Activated CD4-positive, alpha-beta memory T cell treated with anti-CD3 and anti-CD28 coated beads, Interleukin-2, amount 10 ng/mL, durations not matched to agents 7 days and 5 days (primary cell): ENCODE results near the gene FOXJ2. TPM values are rescaled to one million over a fixed set of nuclear protein-coding genes. Genes with fewer than 3 reads are reported as not detected.

Experiments
- CTCF ChIA-PET: fragments of 350-600 bp; sonication (Branson Sonifier 250); formaldehyde crosslinking; loops from one replicate; lab custom pipeline; 2021; ENCODE audit warnings: antibody characterized with exemption, inconsistent platforms; lab: Charles Lee
- POLR2A ChIA-PET: fragments of 350-600 bp; sonication (Branson Sonifier 250); formaldehyde crosslinking; loops from one replicate; lab custom pipeline; 2021; ENCODE audit warnings: antibody characterized with exemption; lab: Charles Lee
- DNase-seq: peaks from one replicate; pipeline ENCODE4 v3.0.0-alpha.2; 2020
- H3K27ac Mint-ChIP-seq: one replicate; pipeline ENCODE4 v1.8.0; 2021; ENCODE audit warnings: mild to moderate bottlenecking, mixed read lengths
- H3K27me3 Mint-ChIP-seq: one replicate; pipeline ENCODE4 v1.8.0; 2021; ENCODE audit warnings: mixed read lengths
- H3K36me3 Mint-ChIP-seq: one replicate; pipeline ENCODE4 v1.8.0; 2021; ENCODE audit warnings: low read depth, mixed read lengths
- H3K4me1 Mint-ChIP-seq: one replicate; pipeline ENCODE4 v1.8.0; 2021; ENCODE audit warnings: mixed read lengths
- H3K4me3 Mint-ChIP-seq: one replicate; pipeline ENCODE4 v1.8.0; 2021; ENCODE audit warnings: mild to moderate bottlenecking, mixed read lengths
- H3K9me3 Mint-ChIP-seq: one replicate; pipeline ENCODE4 v1.8.0; 2021; ENCODE audit warnings: mixed read lengths
- total RNA-seq, 2 experiments: library from RNA; stranded (reverse); gene quantifications; one replicate each; pipeline ENCODE4 v1.2.3, GENCODE V29; 2021

The FOXJ2 gene
- total RNA-seq, 2 experiments from 2014 or later = 19.6 to 20.4 TPM

DNA sequence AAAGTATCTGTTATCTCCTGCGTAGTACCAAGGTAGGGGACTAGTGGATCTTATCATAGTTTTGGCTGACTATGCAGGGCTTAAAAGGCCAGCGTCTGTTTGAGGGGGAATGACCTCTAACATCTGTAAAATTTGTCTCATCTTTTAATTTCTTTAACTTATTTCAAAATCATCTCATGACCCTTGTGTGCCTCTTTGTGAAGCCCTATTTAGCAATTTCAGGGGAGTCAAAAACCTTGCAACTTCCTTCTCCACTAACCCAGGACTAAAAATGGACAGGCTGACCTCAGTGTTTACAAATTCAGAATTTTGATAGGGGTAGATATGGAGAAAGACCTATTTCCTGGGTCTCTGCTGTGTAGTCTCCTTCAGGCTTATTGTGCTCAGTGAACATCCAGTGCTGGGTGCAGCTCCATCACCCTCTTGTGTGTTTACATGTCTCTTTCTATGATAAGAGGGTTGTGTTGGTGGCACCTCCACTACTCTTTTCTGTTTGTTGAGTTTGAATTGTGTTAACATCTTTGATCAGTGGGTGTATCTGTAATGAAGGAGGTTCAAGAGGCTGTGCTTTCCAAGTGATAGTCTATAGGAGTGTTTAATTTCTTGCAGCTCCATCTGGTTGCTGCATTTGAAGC, 63.9 kb downstream of the FOXJ2 start:
- no peak for DNase-seq
- H3K9me3 Mint-ChIP-seq = no peaks in the 10 kb centered on the region
- H3K4me3 Mint-ChIP-seq = no peak overlapping the region
- H3K36me3 Mint-ChIP-seq = peaks cover 72% of the 10 kb centered on the region
- POLR2A ChIA-PET = no interaction called here
- H3K27ac Mint-ChIP-seq = no peak overlapping the region
- peaks cover 13% of the 10 kb centered on the region for H3K4me1 Mint-ChIP-seq
- CTCF ChIA-PET = no interaction called here
- H3K27me3 Mint-ChIP-seq = no peaks in the 10 kb centered on the region

DNA sequence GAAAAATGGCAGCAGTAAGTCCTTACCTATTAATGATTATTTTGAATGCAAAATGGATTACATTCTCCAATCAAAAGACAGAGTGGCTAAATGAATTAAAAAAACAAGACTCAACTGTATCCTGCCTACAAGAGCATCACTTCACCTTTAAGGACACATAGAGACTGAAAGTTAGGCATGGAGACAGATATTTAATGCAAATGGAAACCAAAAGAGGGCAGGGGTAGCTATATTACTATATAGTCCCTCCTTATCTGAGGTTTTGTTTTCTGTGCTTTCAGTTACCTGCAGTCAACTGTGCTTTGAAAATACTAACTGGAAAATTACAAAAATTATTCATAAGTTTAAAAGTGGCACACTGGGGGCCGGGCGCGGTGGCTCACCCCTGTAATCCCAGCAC, 66.7 kb downstream of the FOXJ2 start:
- ChIA-PET CTCF (interaction anchor here (0.7 to 1.3 kb wide), 2 partner anchors 10 to 58 kb away, joined by 3 to 6 read pairs; no protein-coding TSS in a partner anchor), POLR2A (interaction anchor here (1.7 kb wide), 1 partner anchor 16 kb away, joined by 4 read pairs; no protein-coding TSS in a partner anchor)
- no peak overlapping the region for H3K27ac Mint-ChIP-seq
- peaks cover 13% of the 10 kb centered on the region for H3K4me1 Mint-ChIP-seq
- no peak overlapping the region for H3K4me3 Mint-ChIP-seq
- no peak for DNase-seq
- H3K27me3 Mint-ChIP-seq = no peaks in the 10 kb centered on the region
- peaks cover 51% of the 10 kb centered on the region for H3K36me3 Mint-ChIP-seq
- H3K9me3 Mint-ChIP-seq = no peaks in the 10 kb centered on the region

Other genes with a start within 250 kb of the FOXJ2 start
- gene NANOG, start 243.3 kb upstream of the FOXJ2 start, total RNA-seq = not detected
- gene SLC2A14, start 159.8 kb upstream of the FOXJ2 start, total RNA-seq = 10 to 100 TPM; 15.8 to 18.6 TPM
- gene SLC2A3, start 96.5 kb upstream of the FOXJ2 start, total RNA-seq = 100 to 1,000 TPM; 659 to 664 TPM
- gene C3AR1, start 33.6 kb downstream of the FOXJ2 start, total RNA-seq = 10 to 100 TPM; 11.4 to 12.2 TPM
- gene NECAP1, start 49.6 kb downstream of the FOXJ2 start, total RNA-seq = 10 to 100 TPM; 38.4 to 42.9 TPM
- gene CLEC4A, start 90.9 kb downstream of the FOXJ2 start, total RNA-seq = 1 to 10 TPM in 1 of 2 experiments, under 1 TPM in 1; 0.50 to 1.7 TPM
- gene ZNF705A, start 124.3 kb downstream of the FOXJ2 start, total RNA-seq = not detected
- gene FAM90A1, start 194.9 kb downstream of the FOXJ2 start, total RNA-seq = under 1 TPM; 0.20 TPM